IMR-90 (cell line): ENCODE results near the gene CLP1. TPM values are rescaled to one million over a fixed set of nuclear protein-coding genes. Genes with fewer than 3 reads are reported as not detected.
A peak's percentile ranks its signal among the peaks of the same experiment; 100 is the strongest.

Source experiments
- ATAC-seq: fragments of 200-7000 bp; cut with Tn5 transposase; 2 replicates; pipeline ENCODE4 v1.9.1; 2020; ENCODE audit warnings: low read depth, mild to moderate bottlenecking, moderate library complexity
- BruUV-seq: library from RNA; stranded (reverse); fragments of 400-500 nt; replicated peaks from 2 replicates; lab custom pipeline; 2021; lab: Mats Ljungman, UMichigan
- CTCF ChIA-PET: fragments of 300-600 bp; formaldehyde crosslinking; extraction: SDS; loops from one replicate; lab custom pipeline; 2021; ENCODE audit warnings: antibody characterized with exemption; lab: Yijun Ruan, JAX
- POLR2A ChIA-PET: fragments of 300-600 bp; sonication (Branson Sonifier 250); formaldehyde crosslinking; loops from one replicate; lab custom pipeline; 2022; ENCODE audit warnings: antibody characterized with exemption; ENCODE audit not compliant: unreplicated experiment; lab: Charles Lee
- DNase-seq: peaks from one replicate; pipeline ENCODE4 v3.0.0; 2013
- H2AFZ ChIP-seq: replicated peaks from 2 replicates; pipeline ENCODE3; 2013; ENCODE audit warnings: low read length, mild to moderate bottlenecking; ENCODE audit not compliant: poor library complexity
- H2AK5ac ChIP-seq: 2 replicates; pipeline ENCODE4 v1.6.1; 2013; ENCODE audit warnings: low read depth, low read length, inconsistent platforms
- H2AK9ac ChIP-seq: replicated peaks from 2 replicates; pipeline ENCODE3; 2013; ENCODE audit warnings: mild to moderate bottlenecking, low read depth, low read length, moderate library complexity; ENCODE audit not compliant: poor library complexity
- H2BK120ac ChIP-seq: 2 replicates; pipeline ENCODE4 v1.6.1; 2013; ENCODE audit warnings: low read depth, low read length, inconsistent platforms
- H2BK15ac ChIP-seq: 3 replicates; pipeline ENCODE4 v1.6.1; 2013; ENCODE audit warnings: low read depth, low read length, inconsistent platforms
- H2BK20ac ChIP-seq: 2 replicates; pipeline ENCODE4 v1.6.1; 2013; ENCODE audit warnings: low read depth, mild to moderate bottlenecking, inconsistent platforms, low read length, moderate library complexity
- H2BK5ac ChIP-seq: 2 replicates; pipeline ENCODE4 v1.6.1; 2013; ENCODE audit warnings: mild to moderate bottlenecking, low read depth, low read length, inconsistent platforms; ENCODE audit not compliant: poor library complexity, severe bottlenecking
- H3K14ac ChIP-seq: replicated peaks from 2 replicates; pipeline ENCODE4 v1.6.1; 2013; ENCODE audit warnings: low read depth, low read length, inconsistent platforms
- H3K18ac ChIP-seq: 2 replicates; pipeline ENCODE4 v1.6.1; 2013; ENCODE audit warnings: low read depth, low read length, control low read depth
- H3K23ac ChIP-seq: 2 replicates; pipeline ENCODE4 v1.6.1; 2013; ENCODE audit warnings: low read depth, low read length, inconsistent platforms
- H3K27ac ChIP-seq: 2 replicates; pipeline ENCODE4 v1.5.1; 2013; ENCODE audit warnings: mild to moderate bottlenecking, control low read depth, low read length; ENCODE audit not compliant: insufficient read depth
- H3K27me3 ChIP-seq: 2 replicates; pipeline ENCODE4 v1.6.1; 2013; ENCODE audit warnings: low read length; ENCODE audit not compliant: control insufficient read depth, insufficient read depth
- H3K36me3 ChIP-seq: 2 replicates; pipeline ENCODE4 v1.6.1; 2013; ENCODE audit warnings: low read length, mixed read lengths; ENCODE audit not compliant: control insufficient read depth, insufficient read depth
- H3K4ac ChIP-seq: 2 replicates; pipeline ENCODE4 v1.6.1; 2013; ENCODE audit warnings: low read depth, low read length, inconsistent platforms
- H3K4me1 ChIP-seq: 2 replicates; pipeline ENCODE4 v1.6.1; 2013; ENCODE audit warnings: low read length, mixed read lengths; ENCODE audit not compliant: control insufficient read depth, insufficient read depth
- H3K4me2 ChIP-seq: 2 replicates; pipeline ENCODE4 v1.6.1; 2013; ENCODE audit warnings: low read depth, mild to moderate bottlenecking, control low read depth, low read length, moderate library complexity
- H3K4me3 ChIP-seq: 2 replicates; pipeline ENCODE4 v1.5.1; 2013; ENCODE audit warnings: low read depth, mild to moderate bottlenecking, control low read depth, low read length, moderate library complexity; ENCODE audit not compliant: insufficient read depth
- H3K56ac ChIP-seq: 2 replicates; pipeline ENCODE4 v1.6.1; 2013; ENCODE audit warnings: low read length, inconsistent platforms; ENCODE audit not compliant: insufficient read depth; ENCODE audit errors: extremely low read depth
- H3K79me1 ChIP-seq, 2 experiments: 2 replicates each; pipeline ENCODE4 v1.6.1; 2013; ENCODE audit warnings: low read length in 2 of 2, inconsistent platforms in 1 of 2, low read depth in 1 of 2
- H3K9ac ChIP-seq: 2 replicates; pipeline ENCODE4 v1.6.1; 2013; ENCODE audit warnings: low read depth, low read length, control low read depth
- H3K9me1 ChIP-seq: 2 replicates; pipeline ENCODE4 v1.6.1; 2013; ENCODE audit warnings: low read length, inconsistent platforms; ENCODE audit not compliant: insufficient read depth
- H3K9me3 ChIP-seq: 2 replicates; pipeline ENCODE4 v1.6.1; 2013; ENCODE audit warnings: low read length; ENCODE audit not compliant: control insufficient read depth, insufficient read depth
- H4K20me1 ChIP-seq: 2 replicates; pipeline ENCODE4 v1.6.1; 2013; ENCODE audit warnings: low read length, inconsistent platforms; ENCODE audit not compliant: insufficient read depth
- H4K5ac ChIP-seq: 2 replicates; pipeline ENCODE4 v1.6.1; 2013; ENCODE audit warnings: mild to moderate bottlenecking, low read depth, low read length, control low read depth
- H4K8ac ChIP-seq, 2 experiments: 2 replicates each; pipeline ENCODE4 v1.6.1; 2013; ENCODE audit warnings: low read depth in 2 of 2, low read length in 2 of 2, control low read depth in 1 of 2, inconsistent platforms in 1 of 2
- H4K91ac ChIP-seq: 2 replicates; pipeline ENCODE4 v1.6.1; 2013; ENCODE audit warnings: low read depth, low read length, inconsistent platforms; ENCODE audit not compliant: insufficient read depth
- BHLHE40 ChIP-seq: fragments of 150-350 bp; IDR thresholded peaks from 2 replicates; pipeline ENCODE4 v1.6.1; 2016; ENCODE audit warnings: mild to moderate bottlenecking, low read depth, low read length
- MAFK ChIP-seq: IDR thresholded peaks from 2 replicates; pipeline ENCODE4 v1.6.1; 2012; ENCODE audit warnings: low read depth, low read length, improper control_type of control experiment
- NFE2L2 ChIP-seq: fragments of 150-350 bp; IDR thresholded peaks from 2 replicates; pipeline ENCODE4 v1.6.1; 2016; ENCODE audit warnings: low read depth, mild to moderate bottlenecking, low read length
- POLR2A ChIP-seq: IDR thresholded peaks from 2 replicates; pipeline ENCODE4 v1.6.1; 2012; ENCODE audit warnings: mild to moderate bottlenecking, low read depth, low read length
- RCOR1 ChIP-seq: IDR thresholded peaks from 2 replicates; pipeline ENCODE4 v1.6.1; 2012; ENCODE audit warnings: mild to moderate bottlenecking, low read length, improper control_type of control experiment; ENCODE audit not compliant: insufficient replicate concordance
- RFX5 ChIP-seq: IDR thresholded peaks from 2 replicates; pipeline ENCODE4 v1.8.0; 2012; ENCODE audit warnings: low read depth, mild to moderate bottlenecking, low read length, moderate library complexity
- USF2 ChIP-seq: fragments of 150-350 bp; IDR thresholded peaks from 2 replicates; pipeline ENCODE4 v1.6.1; 2017; ENCODE audit warnings: mild to moderate bottlenecking, antibody characterized with exemption, low read length, low read depth
- WGBS, 2 experiments: methylation state at CpG; one replicate each; pipeline versions ENCODE4 v1.1.5 to v1.1.7; 2013; ENCODE audit warnings: missing lambda C conversion rate in 2 of 2; ENCODE audit not compliant: insufficient read length in 1 of 2; ENCODE audit errors: extremely low coverage in 2 of 2; 5-methylcytosine and 5-hydroxymethylcytosine counted together
- dilution Hi-C: fragments of 300-500 bp; cut with HindIII; formaldehyde crosslinking; loops from one replicate; pipeline ENCODE4 v1.14.3; 2018; ENCODE audit warnings: low sequenced_read_pairs; ENCODE audit not compliant: unreplicated experiment
- in situ Hi-C: fragments of 300-500 bp; cut with MboI; formaldehyde crosslinking; loops from 3 replicates; pipeline ENCODE4 v1.14.3; 2019; ENCODE audit warnings: low sequenced_read_pairs, inconsistent platforms, mixed read lengths
- intact Hi-C: fragments of 100-400 bp; cut with micrococcal nuclease; formaldehyde crosslinking; loops from 2 replicates; pipeline ENCODE4 v1.10.0; 2022
- polyA plus RNA-seq, 3 experiments: library from polyadenylated mRNA; depleted of rRNA; stranded (reverse); fragments of >200 nt; gene quantifications; 2 replicates each; pipeline ENCODE4 v1.2.3, GENCODE V29; 2012; ENCODE audit warnings: low replicate concordance in 1 of 3
- total RNA-seq: library from RNA; depleted of rRNA; stranded (reverse); fragments of >200 nt; gene quantifications from 2 replicates; pipeline ENCODE4 v1.2.3, GENCODE V29; 2012

CLP1 gene
- total and polyA plus RNA-seq, 2 of the 4 experiments (the other 2 are of a cell fraction): 16.5 to 24.0 TPM

GRCh38 chr11:57679396-57679795 lies 21.8 kb downstream of the CLP1 start (continued):
- TF ChIP-seq USF2 (no peak), MAFK (no peak), NFE2L2 (no peak), RFX5 (no peak), BHLHE40 (no peak), POLR2A (no peak)

GRCh38 chr11:57680552-57680874 lies 23.0 kb downstream of the CLP1 start:
- H3K36me3 ChIP-seq: peaks cover 25% of the 10 kb centered on the region
- no peak overlapping the region for H3K27ac ChIP-seq
- H3K9me3 ChIP-seq: no peaks in the 10 kb centered on the region
- no peak overlapping the region for H3K56ac ChIP-seq
- H3K18ac ChIP-seq: no peak overlapping the region
- DNase-seq (peak; percentile 22), ATAC-seq (peak; percentile 41)
- H3K4ac ChIP-seq: no peak overlapping the region
- H4K5ac ChIP-seq: no peak overlapping the region
- in situ Hi-C loops: no loop called here
- H2AK9ac ChIP-seq: no peak overlapping the region
- no peak overlapping the region for H4K91ac ChIP-seq
- no TSS peak for BruUV-seq
- dilution Hi-C loops: no loop called here
- H3K79me1 ChIP-seq: peaks cover 50 to 61% of the 10 kb centered on the region in 2 experiments
- peaks cover 38% of the 10 kb centered on the region for H4K20me1 ChIP-seq
- H3K4me2 ChIP-seq: no peak overlapping the region
- WGBS, 2 experiments: no CpG with 5 or more reads among the region's 2 CpGs
- TF ChIP-seq RCOR1: no peak
- TF ChIP-seq MAFK: no peak
- TF ChIP-seq BHLHE40: no peak
- no peak overlapping the region for H3K14ac ChIP-seq
- H3K9ac ChIP-seq: no peak overlapping the region
- H3K23ac ChIP-seq: no peak overlapping the region
- no peak overlapping the region for H2AK5ac ChIP-seq
- no peak overlapping the region for H3K4me3 ChIP-seq
- ChIA-PET POLR2A (no interaction called here), CTCF (no interaction called here)
- 0 out of 2 replicates have a peak, but pooled peaks cover 9% of the 10 kb centered on the region for H3K9me1 ChIP-seq
- H2BK15ac ChIP-seq: no peak overlapping the region
- H3K4me1 ChIP-seq: peaks cover 4% of the 10 kb centered on the region
- intact Hi-C loops: no loop called here
- H2BK5ac ChIP-seq: no peak overlapping the region
- H2AFZ ChIP-seq: no peak overlapping the region
- no peaks in the 10 kb centered on the region for H3K27me3 ChIP-seq
- no peak overlapping the region for H2BK20ac ChIP-seq
- H4K8ac ChIP-seq: no peak overlapping the region
- H2BK120ac ChIP-seq: no peak overlapping the region
